ENCODE measurements around the gene RAD51C. TPM values are rescaled to one million over a fixed set of nuclear protein-coding genes. Genes with fewer than 3 reads are reported as not detected.

Gene RAD51C
- total and polyA plus RNA-seq, 10 of the 15 experiments (the other 5 are each of a cell fraction or from before 2014, with no cell fraction given) = 59.6 to 267 (median 106) TPM

DNA sequence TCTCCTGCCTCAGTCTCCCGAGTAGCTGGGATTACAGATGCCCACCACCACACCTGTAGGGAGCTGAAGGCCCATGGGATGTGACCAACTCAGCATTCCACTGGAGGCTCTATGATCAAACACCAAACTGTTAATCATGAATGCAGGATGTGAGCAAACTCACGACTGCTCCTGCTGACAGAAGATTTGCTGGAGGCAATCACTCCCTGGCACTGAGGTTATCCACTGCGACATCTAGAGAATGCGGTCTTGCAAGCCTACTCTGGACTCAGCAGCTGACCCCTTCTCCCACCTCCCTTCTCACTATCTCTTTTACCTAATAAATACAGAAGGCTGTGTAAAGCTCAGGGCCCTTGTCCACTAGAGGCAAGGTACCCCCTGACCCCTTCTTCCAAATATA lies 5.4 kb upstream of the RAD51C start:
- no peaks in the 10 kb centered on the region for H3K79me2 ChIP-seq (ENCODE audit: control insufficient read depth, insufficient read depth, low read length)
- H3K27me3 ChIP-seq (replicated peaks in 1 of 2; ENCODE audit: control insufficient read depth in 2 of 2, insufficient read depth in 2 of 2, low read length in 1 of 2) = no peaks in the 10 kb centered on the region
- 46% methylated on average over 4 of the region's 4 CpGs for WGBS (ENCODE audit: insufficient coverage, insufficient replicate concordance, low lambda C conversion rate, missing lambda C conversion rate)
- TF ChIP-seq ESRRA (IDR thresholded peaks at IDR 0.05; ENCODE audit: low read length) (no peak), SUZ12 (IDR thresholded peaks at IDR 0.05; ENCODE audit: unreplicated experiment) (no peak), POLR2A (IDR thresholded peaks at IDR 0.05; ENCODE audit: low read depth, low read length) (no peak)
- SMC1A ChIA-PET (ENCODE audit: uncharacterized antibody, unreplicated experiment) = interaction anchor here (0.6 kb wide), 1 partner anchor 17 kb away, joined by 3 read pairs; no protein-coding TSS in a partner anchor
- intact Hi-C loops (cut with micrococcal nuclease; ENCODE audit: unreplicated experiment) (no loop called here), in situ Hi-C loops (cut with MboI) (no loop called here)
- CTCF ChIA-PET = no interaction called here
- no peak overlapping the region for H2AFZ ChIP-seq (ENCODE audit: control insufficient read depth, low read depth, low read length)
- ATAC-seq = no peak
- RAD21 ChIA-PET (ENCODE audit: unreplicated experiment) = interaction anchor here (0.6 kb wide), 1 partner anchor 975 kb away, joined by 3 read pairs; no protein-coding TSS in a partner anchor
- POLR2A ChIA-PET = interaction anchor here (0.5 to 2.1 kb wide), 2 partner anchors 10 to 17 kb away, joined by 3 to 4 read pairs; no protein-coding TSS in a partner anchor
- no peak for DNase-seq (ENCODE audit: low read depth, low spot score)
- H3K9me3 ChIP-seq (replicated peaks; ENCODE audit: control insufficient read depth, insufficient read depth, low read length) = no peaks in the 10 kb centered on the region; the same call in 2 of the 3 replicates
- no peak overlapping the region for H3K9ac ChIP-seq (ENCODE audit: control insufficient read depth, insufficient read depth, low read length)
- FAIRE-seq = no peak
- H3K36me3 ChIP-seq (ENCODE audit: control insufficient read depth in 2 of 2, insufficient read depth in 2 of 2, low read length in 1 of 2) = no peaks in the 10 kb centered on the region
- H3K27ac ChIP-seq (ENCODE audit: control insufficient read depth, insufficient read depth) = no peak overlapping the region
- BruUV-seq (replicated peaks) = no TSS peak
- no peak overlapping the region for H3K4me2 ChIP-seq (ENCODE audit: control insufficient read depth, insufficient read depth)
- H4K20me1 ChIP-seq (ENCODE audit: control insufficient read depth, insufficient read depth) = no peaks in the 10 kb centered on the region
- H3K4me3 ChIP-seq = no peak overlapping the region
- no peaks in the 10 kb centered on the region for H3K4me1 ChIP-seq (ENCODE audit: control insufficient read depth, insufficient read depth, low read length)

DNA sequence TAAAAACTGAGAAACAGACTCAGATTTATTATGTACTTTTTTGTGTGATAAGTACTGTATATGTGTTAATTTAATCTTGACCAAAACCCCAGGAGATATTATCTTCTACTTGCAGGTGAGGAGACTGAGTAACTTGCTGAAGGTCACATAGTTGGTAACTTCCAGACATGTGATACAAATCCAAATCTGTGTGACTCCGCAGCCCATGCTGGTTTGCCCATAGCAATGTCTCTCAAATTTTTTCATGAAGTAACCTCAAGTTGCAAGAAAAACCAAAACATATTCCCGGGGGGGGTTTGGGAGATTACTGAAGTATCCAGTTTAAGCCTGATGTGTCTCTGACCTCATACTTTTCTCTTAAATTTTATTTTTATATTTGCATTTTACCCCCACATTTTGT lies 3.9 kb upstream of the RAD51C start:
- H3K4me2 ChIP-seq (ENCODE audit: control insufficient read depth, insufficient read depth) = no peak overlapping the region
- H3K9ac ChIP-seq (ENCODE audit: control insufficient read depth, insufficient read depth, low read length) = no peak overlapping the region
- POLR2A ChIA-PET = interaction anchor here (1.3 to 2.1 kb wide), 2 partner anchors 9 to 57 kb away, joined by 3 to 4 read pairs; no protein-coding TSS in a partner anchor
- RAD21 ChIA-PET (ENCODE audit: unreplicated experiment) = no interaction called here
- H3K27ac ChIP-seq (ENCODE audit: control insufficient read depth, insufficient read depth) = no peak overlapping the region
- WGBS (ENCODE audit: insufficient coverage, insufficient replicate concordance, low lambda C conversion rate, missing lambda C conversion rate) = 42% methylated on average over 2 of the region's 2 CpGs
- no peaks in the 10 kb centered on the region; the same call in 2 of the 3 replicates for H3K9me3 ChIP-seq (replicated peaks; ENCODE audit: control insufficient read depth, insufficient read depth, low read length)
- H3K36me3 ChIP-seq (ENCODE audit: control insufficient read depth in 2 of 2, insufficient read depth in 2 of 2, low read length in 1 of 2) = no peaks in the 10 kb centered on the region
- no peaks in the 10 kb centered on the region for H3K27me3 ChIP-seq (replicated peaks in 1 of 2; ENCODE audit: control insufficient read depth in 2 of 2, insufficient read depth in 2 of 2, low read length in 1 of 2)
- H2AFZ ChIP-seq (ENCODE audit: control insufficient read depth, low read depth, low read length) = no peak overlapping the region
- CTCF ChIA-PET = interaction anchor here (1.2 kb wide), 1 partner anchor 11 kb away, joined by 3 read pairs; no protein-coding TSS in a partner anchor
- no peak overlapping the region for H3K4me3 ChIP-seq
- FAIRE-seq = no peak
- peaks cover 12% of the 10 kb centered on the region for H3K79me2 ChIP-seq (ENCODE audit: control insufficient read depth, insufficient read depth, low read length)
- in situ Hi-C loops (cut with MboI) = no loop called here
- H4K20me1 ChIP-seq (ENCODE audit: control insufficient read depth, insufficient read depth) = no peaks in the 10 kb centered on the region
- no peaks in the 10 kb centered on the region; the same call in none of the 2 replicates for H3K4me1 ChIP-seq (ENCODE audit: control insufficient read depth, insufficient read depth, low read length)
- ATAC-seq = no peak
- no peak for TF ChIP-seq BACH1 (IDR thresholded peaks at IDR 0.05; ENCODE audit: borderline replicate concordance)
- no peak for TF ChIP-seq RB1 (IDR thresholded peaks at IDR 0.05; ENCODE audit: borderline replicate concordance)
- no peak for TF ChIP-seq YBX1 (IDR thresholded peaks at IDR 0.05)
- no peak for TF ChIP-seq ZBED1 (IDR thresholded peaks at IDR 0.05; ENCODE audit: borderline replicate concordance)
- TF ChIP-seq, protein P1, sequence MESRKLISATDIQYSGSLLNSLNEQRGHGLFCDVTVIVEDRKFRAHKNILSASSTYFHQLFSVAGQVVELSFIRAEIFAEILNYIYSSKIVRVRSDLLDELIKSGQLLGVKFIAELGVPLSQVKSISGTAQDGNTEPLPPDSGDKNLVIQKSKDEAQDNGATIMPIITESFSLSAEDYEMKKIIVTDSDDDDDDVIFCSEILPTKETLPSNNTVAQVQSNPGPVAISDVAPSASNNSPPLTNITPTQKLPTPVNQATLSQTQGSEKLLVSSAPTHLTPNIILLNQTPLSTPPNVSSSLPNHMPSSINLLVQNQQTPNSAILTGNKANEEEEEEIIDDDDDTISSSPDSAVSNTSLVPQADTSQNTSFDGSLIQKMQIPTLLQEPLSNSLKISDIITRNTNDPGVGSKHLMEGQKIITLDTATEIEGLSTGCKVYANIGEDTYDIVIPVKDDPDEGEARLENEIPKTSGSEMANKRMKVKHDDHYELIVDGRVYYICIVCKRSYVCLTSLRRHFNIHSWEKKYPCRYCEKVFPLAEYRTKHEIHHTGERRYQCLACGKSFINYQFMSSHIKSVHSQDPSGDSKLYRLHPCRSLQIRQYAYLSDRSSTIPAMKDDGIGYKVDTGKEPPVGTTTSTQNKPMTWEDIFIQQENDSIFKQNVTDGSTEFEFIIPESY (IDR thresholded peaks at IDR 0.05) = no peak
- no peak for TF ChIP-seq RELA (IDR thresholded peaks at IDR 0.05; ENCODE audit: borderline replicate concordance, partially characterized antibody)
- no peak for TF ChIP-seq NR2C2 (IDR thresholded peaks at IDR 0.05; ENCODE audit: borderline replicate concordance, control insufficient read depth, insufficient read length, low read depth)
- no peak for TF ChIP-seq RAD51 (IDR thresholded peaks at IDR 0.05)
- TF ChIP-seq, protein P2, sequence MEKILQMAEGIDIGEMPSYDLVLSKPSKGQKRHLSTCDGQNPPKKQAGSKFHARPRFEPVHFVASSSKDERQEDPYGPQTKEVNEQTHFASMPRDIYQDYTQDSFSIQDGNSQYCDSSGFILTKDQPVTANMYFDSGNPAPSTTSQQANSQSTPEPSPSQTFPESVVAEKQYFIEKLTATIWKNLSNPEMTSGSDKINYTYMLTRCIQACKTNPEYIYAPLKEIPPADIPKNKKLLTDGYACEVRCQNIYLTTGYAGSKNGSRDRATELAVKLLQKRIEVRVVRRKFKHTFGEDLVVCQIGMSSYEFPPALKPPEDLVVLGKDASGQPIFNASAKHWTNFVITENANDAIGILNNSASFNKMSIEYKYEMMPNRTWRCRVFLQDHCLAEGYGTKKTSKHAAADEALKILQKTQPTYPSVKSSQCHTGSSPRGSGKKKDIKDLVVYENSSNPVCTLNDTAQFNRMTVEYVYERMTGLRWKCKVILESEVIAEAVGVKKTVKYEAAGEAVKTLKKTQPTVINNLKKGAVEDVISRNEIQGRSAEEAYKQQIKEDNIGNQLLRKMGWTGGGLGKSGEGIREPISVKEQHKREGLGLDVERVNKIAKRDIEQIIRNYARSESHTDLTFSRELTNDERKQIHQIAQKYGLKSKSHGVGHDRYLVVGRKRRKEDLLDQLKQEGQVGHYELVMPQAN (conservative IDR thresholded peaks at IDR 0.05) = no peak
- TF ChIP-seq HDAC2 (IDR thresholded peaks at IDR 0.05) = no peak
- no peak for TF ChIP-seq TCF7 (IDR thresholded peaks at IDR 0.05; ENCODE audit: borderline replicate concordance)
- no peak for TF ChIP-seq ZZZ3 (IDR thresholded peaks at IDR 0.05; ENCODE audit: control insufficient read depth, insufficient read length, low read depth)
- no peak for TF ChIP-seq SRF (IDR thresholded peaks at IDR 0.05; ENCODE audit: low read depth in 2 of 2, low read length in 2 of 2)
- no peak for TF ChIP-seq CREB1 (IDR thresholded peaks at IDR 0.05; ENCODE audit: low read depth)
- SMC1A ChIA-PET (ENCODE audit: uncharacterized antibody, unreplicated experiment) = no interaction called here
- DNase-seq (ENCODE audit: low read depth, low spot score) = no peak
- no TSS peak for BruUV-seq (replicated peaks)
- intact Hi-C loops (cut with micrococcal nuclease; ENCODE audit: unreplicated experiment) = no loop called here

Data from GM12878 (cell line).